Left kidney (tissue), 2 donors: Measurements from ENCODE around the gene HP. TPM values are rescaled to one million over a fixed set of nuclear protein-coding genes. Genes with fewer than 3 reads are reported as not detected.
A peak's percentile ranks its signal among the peaks of the same experiment; 100 is the strongest.

Source experiments
- DNase-seq: peaks from one replicate; pipeline ENCODE4 v3.0.0-alpha.2; 2013
- polyA plus RNA-seq: library from polyadenylated mRNA; unstranded; fragments of 120-200 nt; gene quantifications from one replicate; pipeline ENCODE4 v1.2.1, GENCODE V29; 2013; ENCODE audit not compliant: insufficient read length

The HP gene
- polyA plus RNA-seq, 1 donor = 0.27 TPM

GRCh38 chr16:72085002-72085401 is 30.7 kb downstream of the HP start:
- no peak for DNase-seq

- no peak for DNase-seq
Observed at GRCh38 chr16:72091217-72091616, 36.9 kb downstream of the HP start.

GRCh38 chr16:72092832-72093447 is 38.6 kb downstream of the HP start:
- peak; percentile 15 for DNase-seq

- peak; percentile 99 for DNase-seq
Observed at GRCh38 chr16:72093448-72094265, 39.4 kb downstream of the HP start, which contains the start of the genes DHX38 and TXNL4B. Gene DHX38, plus strand, starts transcription at chr16:72093847. Its CDS starts 2,311 bp downstream, at chr16:72096158. Gene TXNL4B, minus strand, starts transcription at chr16:72093620. Its CDS starts 2,871 bp downstream, at chr16:72090749.

- peak; percentile 2 for DNase-seq
Observed at GRCh38 chr16:72094266-72094610, 39.9 kb downstream of the HP start.

GRCh38 chr16:72098936-72099335 is 44.6 kb downstream of the HP start:
- DNase-seq = no peak

- DNase-seq = peak; percentile 28
Observed at GRCh38 chr16:72099377-72099818, 45.1 kb downstream of the HP start.

GRCh38 chr16:72101195-72101594 is 46.9 kb downstream of the HP start:
- DNase-seq = no peak

- no peak for DNase-seq
Observed at GRCh38 chr16:72104905-72105304, 50.6 kb downstream of the HP start.

- DNase-seq = no peak
Observed at GRCh38 chr16:72105978-72106377, 51.7 kb downstream of the HP start.

GRCh38 chr16:72107371-72107770 is 53.1 kb downstream of the HP start:
- no peak for DNase-seq

- no peak for DNase-seq
Observed at GRCh38 chr16:72108353-72109102, 54.2 kb downstream of the HP start.

- no peak for DNase-seq
Observed at GRCh38 chr16:72109300-72109699, 55.0 kb downstream of the HP start.

- no peak for DNase-seq
Observed at GRCh38 chr16:72109966-72110530, 55.7 kb downstream of the HP start.

Other genes with a start within 250 kb of the HP start
- 107 TPM for gene AP1G1, start 245.7 kb upstream of the HP start, polyA plus RNA-seq
- 37.9 TPM for gene ATXN1L, start 208.5 kb upstream of the HP start, polyA plus RNA-seq
- gene ZNF821, start 170.3 kb upstream of the HP start, polyA plus RNA-seq = 26.2 TPM
- gene IST1, start 159.0 kb upstream of the HP start, polyA plus RNA-seq = 359 TPM
- 0.17 TPM for gene PKD1L3, start 54.1 kb upstream of the HP start, polyA plus RNA-seq
- gene DHODH, start 45.8 kb upstream of the HP start, polyA plus RNA-seq = 16.3 TPM
- not detected for gene HPR, start 8.7 kb downstream of the HP start, polyA plus RNA-seq
- 24.0 TPM for gene TXNL4B, start 39.1 kb downstream of the HP start, polyA plus RNA-seq
- 80.0 TPM for gene DHX38, start 39.3 kb downstream of the HP start, polyA plus RNA-seq
- gene PMFBP1, start 117.7 kb downstream of the HP start, polyA plus RNA-seq = 4.7 TPM